Measurements from ENCODE around the gene TGFBR3L. TPM values are rescaled to one million over a fixed set of nuclear protein-coding genes. Genes with fewer than 3 reads are reported as not detected.

The TGFBR3L gene
- total and polyA plus RNA-seq, 12 donors: 0.23 to 7.0 (median 1.2) TPM; not detected in 3

DNA sequence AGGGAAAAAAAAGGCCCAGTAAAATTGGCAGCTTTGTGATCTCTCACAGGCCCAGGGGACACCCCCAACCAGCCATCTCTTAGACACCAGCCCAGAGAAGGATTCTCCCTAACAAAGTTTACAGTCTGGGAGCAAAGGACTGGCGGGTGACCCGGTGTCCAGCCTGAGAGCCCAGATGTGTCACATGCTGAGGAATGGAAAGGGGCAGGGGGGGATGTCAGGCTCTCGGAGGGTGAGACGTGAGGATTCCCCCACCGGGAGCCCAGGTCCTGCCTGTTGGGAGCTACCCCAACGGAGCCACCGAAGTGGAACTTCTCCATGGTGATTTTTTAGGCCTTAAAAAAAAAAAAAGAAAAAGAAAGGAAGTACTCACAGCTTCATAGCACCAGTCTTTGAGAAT, 16.1 kb downstream of the TGFBR3L start:
- intact Hi-C loops (cut with DNase I): no loop called here
- H3K4me1 ChIP-seq (replicated peaks in 1 of 2): peaks cover 35 to 39% of the 10 kb centered on the region in 2 donors
- TF ChIP-seq, protein P1, sequence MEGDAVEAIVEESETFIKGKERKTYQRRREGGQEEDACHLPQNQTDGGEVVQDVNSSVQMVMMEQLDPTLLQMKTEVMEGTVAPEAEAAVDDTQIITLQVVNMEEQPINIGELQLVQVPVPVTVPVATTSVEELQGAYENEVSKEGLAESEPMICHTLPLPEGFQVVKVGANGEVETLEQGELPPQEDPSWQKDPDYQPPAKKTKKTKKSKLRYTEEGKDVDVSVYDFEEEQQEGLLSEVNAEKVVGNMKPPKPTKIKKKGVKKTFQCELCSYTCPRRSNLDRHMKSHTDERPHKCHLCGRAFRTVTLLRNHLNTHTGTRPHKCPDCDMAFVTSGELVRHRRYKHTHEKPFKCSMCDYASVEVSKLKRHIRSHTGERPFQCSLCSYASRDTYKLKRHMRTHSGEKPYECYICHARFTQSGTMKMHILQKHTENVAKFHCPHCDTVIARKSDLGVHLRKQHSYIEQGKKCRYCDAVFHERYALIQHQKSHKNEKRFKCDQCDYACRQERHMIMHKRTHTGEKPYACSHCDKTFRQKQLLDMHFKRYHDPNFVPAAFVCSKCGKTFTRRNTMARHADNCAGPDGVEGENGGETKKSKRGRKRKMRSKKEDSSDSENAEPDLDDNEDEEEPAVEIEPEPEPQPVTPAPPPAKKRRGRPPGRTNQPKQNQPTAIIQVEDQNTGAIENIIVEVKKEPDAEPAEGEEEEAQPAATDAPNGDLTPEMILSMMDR (IDR thresholded peaks at IDR 0.05): no peak
- no peak for TF ChIP-seq POLR2A (IDR thresholded peaks at IDR 0.05)
- H3K4me3 ChIP-seq: no peak overlapping the region
- no peaks in the 10 kb centered on the region for H3K27me3 ChIP-seq
- peaks cover 0 to 55% of the 10 kb centered on the region in 2 donors for H3K36me3 ChIP-seq (replicated peaks in 1 of 2)
- H3K9me3 ChIP-seq (replicated peaks in 1 of 3): no peaks in the 10 kb centered on the region
- peak overlapping the region in 2 of 5 donors; percentile 84 to 94 for H3K27ac ChIP-seq
- peak in 2 of 7 donors; percentile 25 to 30 for DNase-seq
- WGBS, 4 donors: 85 to 95% (median 90%) methylated on average over 7 of the region's 7 CpGs

DNA sequence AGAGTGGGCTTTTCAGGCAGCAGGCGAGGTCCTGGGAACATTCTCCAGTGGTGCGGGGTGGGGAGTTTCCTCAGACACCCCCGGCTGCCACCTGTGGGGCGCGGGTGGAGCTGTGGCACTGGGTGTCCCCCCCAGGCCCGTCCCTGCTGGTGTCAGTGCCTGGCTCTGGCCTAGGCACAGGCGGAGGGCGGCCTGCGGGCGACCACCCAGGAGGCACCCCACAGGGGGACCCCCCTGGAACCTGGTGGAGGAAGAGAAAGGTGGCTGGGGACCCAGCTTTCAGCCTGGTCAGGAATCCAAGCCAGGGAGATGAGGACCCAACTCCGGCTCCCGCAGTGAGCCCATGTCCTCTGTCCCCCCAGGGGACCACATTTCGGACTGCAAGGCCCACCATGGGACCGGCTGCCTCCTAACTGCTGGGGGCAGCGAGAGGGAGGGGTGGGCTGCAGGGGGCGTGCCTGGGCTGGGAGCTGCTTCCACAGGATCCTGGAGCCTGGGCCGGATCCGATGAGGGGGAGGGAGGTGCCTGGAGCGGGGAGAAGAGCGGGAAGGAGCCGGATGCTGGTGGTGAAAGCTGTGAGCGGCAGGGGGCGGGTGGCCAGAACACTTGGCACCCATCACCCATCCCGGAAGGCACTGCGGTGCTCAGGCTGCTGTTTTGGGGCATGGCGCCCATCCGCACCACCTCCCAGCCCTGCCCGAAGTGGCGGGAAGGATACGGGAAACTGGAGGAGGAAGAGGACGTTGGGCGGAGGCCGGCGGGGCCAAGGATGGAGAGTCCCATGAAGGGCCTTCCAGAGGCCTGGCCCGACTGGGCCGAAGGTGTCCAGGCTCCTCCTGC, 16.8 kb downstream of the TGFBR3L start:
- intact Hi-C loops (cut with DNase I): no loop called here
- no peaks in the 10 kb centered on the region for H3K9me3 ChIP-seq (replicated peaks in 1 of 3)
- H3K27me3 ChIP-seq: no peaks in the 10 kb centered on the region
- peaks cover 31 to 35% of the 10 kb centered on the region in 2 donors for H3K4me1 ChIP-seq (replicated peaks in 1 of 2)
- WGBS, 4 donors: 92 to 95% (median 94%) methylated on average over 25 to 36 of the region's 36 CpGs
- peak in 2 of 7 donors; percentile 34 to 36 for DNase-seq
- no peak overlapping the region for H3K27ac ChIP-seq
- TF ChIP-seq, protein P1 (IDR thresholded peaks at IDR 0.05): no peak
- no peak for TF ChIP-seq POLR2A (IDR thresholded peaks at IDR 0.05)
- H3K4me3 ChIP-seq: no peak overlapping the region
- H3K36me3 ChIP-seq (replicated peaks in 1 of 2): peaks cover 0 to 62% of the 10 kb centered on the region in 2 donors

DNA sequence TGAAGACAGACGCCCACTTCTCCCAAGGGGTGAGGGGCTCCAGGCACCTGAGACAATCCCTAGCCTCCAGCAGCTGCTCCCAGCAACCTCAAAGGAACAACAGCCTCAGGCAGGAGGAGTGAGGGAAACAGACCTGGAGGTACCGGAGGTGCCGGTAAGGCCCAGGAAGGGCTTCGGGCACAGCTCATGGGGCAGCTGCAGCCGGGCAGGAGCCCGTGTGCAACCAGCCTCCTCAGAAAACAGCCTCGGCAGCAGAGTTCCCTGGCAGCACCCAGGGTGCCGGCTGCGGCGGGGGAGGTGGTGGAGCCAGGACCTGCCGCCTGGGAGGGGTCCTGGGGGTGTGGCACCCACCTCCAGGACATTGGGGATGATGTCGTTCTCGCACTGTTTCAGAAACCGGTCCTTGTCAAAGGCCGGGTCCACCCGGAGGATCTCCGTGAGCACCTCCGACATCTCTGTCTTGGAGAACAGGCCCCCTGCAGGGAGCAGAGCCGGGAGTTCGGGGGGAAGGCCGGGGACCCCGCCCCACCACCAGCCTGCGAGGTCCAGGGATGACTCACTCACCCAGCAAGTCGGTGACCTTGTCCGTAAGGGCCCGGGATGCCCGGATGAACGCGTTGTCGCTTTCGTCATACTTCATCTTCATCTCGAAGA, 17.8 kb downstream of the TGFBR3L start:
- no peak for TF ChIP-seq POLR2A (IDR thresholded peaks at IDR 0.05)
- TF ChIP-seq, protein P1 (IDR thresholded peaks at IDR 0.05): no peak
- Histone ChIP-seq H3K4me1 (replicated peaks in 1 of 2) (peaks cover 21 to 27% of the 10 kb centered on the region in 2 donors), H3K27ac (peak overlapping the region in 1 of 5 donors; percentile 44), H3K27me3 (no peaks in the 10 kb centered on the region), H3K4me3 (no peak overlapping the region), H3K36me3 (replicated peaks in 1 of 2) (peaks cover 0 to 71% of the 10 kb centered on the region in 2 donors), H3K9me3 (replicated peaks in 1 of 3) (no peaks in the 10 kb centered on the region)
- intact Hi-C loops (cut with DNase I): no loop called here
- WGBS, 4 donors: 68 to 86% (median 78%) methylated on average over 7 to 32 of the region's 32 CpGs
- DNase-seq: peak in 5 of 7 donors; percentile 34 to 63 (median 52)

DNA sequence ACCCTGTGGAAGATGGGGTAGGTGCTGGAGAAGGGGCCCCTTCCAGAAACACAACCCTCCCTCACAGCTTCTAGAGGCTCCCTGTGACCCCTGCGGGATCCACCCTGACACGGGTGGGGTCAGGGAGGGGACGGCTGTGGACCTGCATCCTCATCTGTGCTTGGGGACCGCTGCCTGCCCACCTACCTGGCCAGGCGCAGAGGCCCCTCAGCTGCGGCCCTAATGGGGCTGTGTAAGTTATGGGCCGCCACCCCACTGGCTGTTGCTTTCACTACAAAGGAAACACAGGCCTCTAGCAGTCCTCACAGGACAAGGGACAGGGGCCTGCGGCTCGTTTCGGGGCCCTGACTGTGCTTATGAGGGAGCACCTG, 18.3 kb downstream of the TGFBR3L start:
- TF ChIP-seq, protein P1 (IDR thresholded peaks at IDR 0.05): no peak
- no peak for TF ChIP-seq POLR2A (IDR thresholded peaks at IDR 0.05)
- Histone ChIP-seq H3K9me3 (replicated peaks in 1 of 3) (no peaks in the 10 kb centered on the region), H3K4me1 (replicated peaks in 1 of 2) (peaks cover 16 to 22% of the 10 kb centered on the region in 2 donors), H3K27me3 (no peaks in the 10 kb centered on the region), H3K36me3 (replicated peaks in 1 of 2) (peaks cover 0 to 76% of the 10 kb centered on the region in 2 donors), H3K27ac (no peak overlapping the region), H3K4me3 (no peak overlapping the region)
- DNase-seq: peak in 1 of 7 donors; percentile 24
- intact Hi-C loops (cut with DNase I): no loop called here
- WGBS, 4 donors: 84 to 98% (median 88%) methylated on average over 6 to 10 of the region's 10 CpGs; no CpG with 5 or more reads in 1 of the 4 donors
